Neural cell (in vitro differentiated cells): ENCODE measurements around the gene PREP. TPM values are rescaled to one million over a fixed set of nuclear protein-coding genes. Genes with fewer than 3 reads are reported as not detected.

Source experiments
- H2AFZ ChIP-seq: fragments of 200-600, 300-800 bp; sonication (generic), shearing (Covaris generic); 2 replicates; pipeline ENCODE4 v1.6.0; 2014; ENCODE audit warnings: low read depth, mild to moderate bottlenecking, antibody characterized with exemption, low read length, moderate library complexity
- H3F3A ChIP-seq: fragments of 200-600 bp; shearing (Covaris generic); 2 replicates; pipeline ENCODE4 v1.6.1; 2016; ENCODE audit warnings: mild to moderate bottlenecking, moderate library complexity, mixed read lengths, antibody characterized with exemption, low read length; ENCODE audit not compliant: insufficient read depth, poor library complexity, severe bottlenecking
- H3K27ac ChIP-seq: fragments of 200-600, 300-800 bp; sonication (generic), shearing (Covaris generic); 2 replicates; pipeline ENCODE4 v1.5.1; 2014; ENCODE audit warnings: mild to moderate bottlenecking, low read length, moderate library complexity
- H3K27me3 ChIP-seq: fragments of 300-800, 200-600 bp; sonication (generic), shearing (Covaris generic); 2 replicates; pipeline ENCODE4 v1.6.0; 2014; ENCODE audit warnings: mild to moderate bottlenecking, low read depth, low read length, moderate library complexity; ENCODE audit not compliant: insufficient read depth
- H3K36me3 ChIP-seq: fragments of 300-800, 200-600 bp; sonication (generic), shearing (Covaris generic); 2 replicates; pipeline ENCODE4 v1.5.1; 2014; ENCODE audit warnings: mild to moderate bottlenecking, antibody characterized with exemption, low read length, moderate library complexity; ENCODE audit not compliant: insufficient read depth
- H3K4me2 ChIP-seq: fragments of 300-800, 200-600 bp; sonication (generic), shearing (Covaris generic); 2 replicates; pipeline ENCODE4 v1.6.0; 2014; ENCODE audit warnings: mild to moderate bottlenecking, low read length
- H3K4me3 ChIP-seq: fragments of 300-800, 200-600 bp; sonication (generic), shearing (Covaris generic); 2 replicates; pipeline ENCODE4 v1.5.1; 2014; ENCODE audit warnings: mild to moderate bottlenecking, low read length, moderate library complexity
- H3K79me2 ChIP-seq: fragments of 200-600 bp; shearing (Covaris generic); replicated peaks from 2 replicates; pipeline ENCODE4 v1.6.0; 2014; ENCODE audit warnings: mild to moderate bottlenecking, low read length, moderate library complexity; ENCODE audit not compliant: insufficient read depth
- H3K9ac ChIP-seq: fragments of 300-800, 200-600 bp; sonication (generic), shearing (Covaris generic); 2 replicates; pipeline ENCODE4 v1.6.1; 2016; ENCODE audit warnings: mild to moderate bottlenecking, low read length, mixed read lengths
- H3K9me2 ChIP-seq: fragments of 200-600 bp; shearing (Covaris generic); 2 replicates; pipeline ENCODE4 v1.6.1; 2016; ENCODE audit warnings: mild to moderate bottlenecking, low read length, mixed read lengths; ENCODE audit not compliant: insufficient read depth
- H3K9me3 ChIP-seq: fragments of 200-600, 300-800 bp; sonication (generic), shearing (Covaris generic); 2 replicates; pipeline ENCODE4 v1.6.1; 2016; ENCODE audit warnings: mild to moderate bottlenecking, mixed run types, low read length, moderate library complexity, mixed read lengths
- H4K20me1 ChIP-seq: fragments of 200-600 bp; shearing (Covaris generic); 2 replicates; pipeline ENCODE4 v1.6.1; 2016; ENCODE audit warnings: mild to moderate bottlenecking, mixed run types; ENCODE audit not compliant: insufficient read depth
- CTCF ChIP-seq: fragments of 450-650 bp; IDR thresholded peaks from 2 replicates; pipeline ENCODE4 v1.5.1; 2014; ENCODE audit warnings: antibody characterized with exemption, mild to moderate bottlenecking, moderate library complexity; ENCODE audit not compliant: poor library complexity, severe bottlenecking
- EP300 ChIP-seq: fragments of 450-650 bp; conservative IDR thresholded peaks from 2 replicates; pipeline ENCODE4 v1.6.1; 2014; ENCODE audit warnings: antibody characterized with exemption, mild to moderate bottlenecking, moderate library complexity; ENCODE audit not compliant: poor library complexity, severe bottlenecking
- EZH2 ChIP-seq: fragments of 200-600, 300-800 bp; shearing (Covaris generic), sonication (generic); IDR thresholded peaks from 2 replicates; pipeline ENCODE4 v1.6.1; 2014; ENCODE audit warnings: antibody characterized with exemption, low read length, borderline replicate concordance, mild to moderate bottlenecking; ENCODE audit not compliant: insufficient read depth, poor library complexity, severe bottlenecking
- MXI1 ChIP-seq: fragments of 450-650 bp; conservative IDR thresholded peaks from 2 replicates; pipeline ENCODE4 v1.6.1; 2014; ENCODE audit warnings: antibody characterized with exemption, mild to moderate bottlenecking; ENCODE audit not compliant: poor library complexity, severe bottlenecking
- POLR2AphosphoS5 ChIP-seq: IDR thresholded peaks from 2 replicates; pipeline ENCODE4 v1.6.1; 2012
- RAD21 ChIP-seq: fragments of 450-650 bp; conservative IDR thresholded peaks from 2 replicates; pipeline ENCODE4 v1.6.1; 2014; ENCODE audit warnings: antibody characterized with exemption, mild to moderate bottlenecking, moderate library complexity
- REST ChIP-seq: IDR thresholded peaks from 2 replicates; pipeline ENCODE4 v1.6.1; 2012; ENCODE audit warnings: borderline replicate concordance
- SMC3 ChIP-seq: fragments of 450-650 bp; conservative IDR thresholded peaks from 2 replicates; pipeline ENCODE4 v1.6.1; 2014; ENCODE audit warnings: antibody characterized with exemption, mild to moderate bottlenecking, moderate library complexity; ENCODE audit not compliant: poor library complexity
- TAF1 ChIP-seq: IDR thresholded peaks from 2 replicates; pipeline ENCODE4 v1.6.1; 2012; ENCODE audit warnings: low read depth
- polyA plus RNA-seq: library from polyadenylated mRNA; depleted of rRNA; stranded (reverse); fragments of >200 nt; gene quantifications from 2 replicates; pipeline ENCODE4 v1.2.3, GENCODE V29; 2014

Gene PREP
- polyA plus RNA-seq, 1 donor from 2014 or later, result 24.5 TPM

GRCh38 chr6:105304366-105304765 is 98.5 kb downstream of the PREP start:
- Histone ChIP-seq H3K4me2 (no peak overlapping the region), H2AFZ (no peak overlapping the region), H4K20me1 (no peaks in the 10 kb centered on the region), H3K9me3 (no peaks in the 10 kb centered on the region), H3K4me3 (no peak overlapping the region), H3K79me2 (no peaks in the 10 kb centered on the region), H3K9me2 (no peaks in the 10 kb centered on the region), H3K27me3 (no peaks in the 10 kb centered on the region), H3K9ac (no peak overlapping the region), H3K36me3 (no peaks in the 10 kb centered on the region), H3K27ac (no peak overlapping the region), H3F3A (no peaks in the 10 kb centered on the region)
- TF ChIP-seq RAD21 (no peak), REST (no peak), POLR2AphosphoS5 (no peak), TAF1 (no peak), EZH2 (no peak), EP300 (no peak), CTCF (no peak), MXI1 (no peak), SMC3 (no peak)

- Histone ChIP-seq H3K4me2 (no peak overlapping the region), H3K9ac (no peak overlapping the region), H3F3A (no peaks in the 10 kb centered on the region), H3K9me2 (no peaks in the 10 kb centered on the region), H3K27ac (no peak overlapping the region), H2AFZ (no peak overlapping the region), H3K9me3 (no peaks in the 10 kb centered on the region), H4K20me1 (no peaks in the 10 kb centered on the region), H3K36me3 (no peaks in the 10 kb centered on the region), H3K79me2 (no peaks in the 10 kb centered on the region), H3K27me3 (no peaks in the 10 kb centered on the region), H3K4me3 (no peak overlapping the region)
- TF ChIP-seq CTCF, result no peak
- TF ChIP-seq EP300, result no peak
- TF ChIP-seq MXI1, result no peak
- TF ChIP-seq TAF1, result no peak
- no peak for TF ChIP-seq SMC3
Observed at GRCh38 chr6:105302617-105303128, 100.2 kb downstream of the PREP start.
